Measurements from ENCODE around the gene ASPG.

GRCh38 chr14:104151566-104152245 is 66.2 kb downstream of the ASPG start:
- no peak for TF ChIP-seq CTCF (CRISPR knock-in tag; IDR thresholded peaks at IDR 0.05)
- no peak for TF ChIP-seq ZNF713 (CRISPR knock-in tag; IDR thresholded peaks at IDR 0.05)
- no peak for TF ChIP-seq POLR2A (IDR thresholded peaks at IDR 0.05; ENCODE audit: insufficient read depth in 1 of 2, low read depth in 2 of 2, low read length in 2 of 2)
- TF ChIP-seq NR1H2 (CRISPR knock-in tag; IDR thresholded peaks at IDR 0.05; ENCODE audit: borderline replicate concordance, low read depth), result no peak
- TF ChIP-seq CEBPZ (IDR thresholded peaks at IDR 0.05; ENCODE audit: low read length), result no peak

All from HepG2 (cell line).